A549 (cell line): ENCODE results near the gene XCR1. TPM values are rescaled to one million over a fixed set of nuclear protein-coding genes. Genes with fewer than 3 reads are reported as not detected.

ENCODE experiments used
- ATAC-seq, 2 experiments: fragments of 200-7000 bp in 1 of 2; fragments of >200 bp in 1 of 2; cut with Nextera tagmentation in 1 of 2; cut with Tn5 transposase in 1 of 2; 3 replicates each; pipeline versions ENCODE4 v1.8.0 to v1.9.1; 2018 to 2020; ENCODE audit warnings: mild to moderate bottlenecking in 1 of 2, moderate library complexity in 1 of 2
- CTCF ChIA-PET: fragments of 300-600 bp; sonication (Branson Sonifier 250); formaldehyde crosslinking; extraction: SDS; loops from one replicate; lab custom pipeline; 2021; ENCODE audit warnings: antibody characterized with exemption, inconsistent platforms; lab: Yijun Ruan, JAX
- POLR2A ChIA-PET: fragments of 350-600 bp; formaldehyde crosslinking; extraction: SDS; loops from one replicate; lab custom pipeline; 2021; ENCODE audit warnings: antibody characterized with exemption, inconsistent platforms; lab: Yijun Ruan, JAX
- DNase-seq, 2 experiments: peaks; one replicate each; pipeline versions ENCODE4 v3.0.0 to v3.0.0-alpha.2; 2011 to 2016; ENCODE audit warnings: low read depth in 1 of 2, low spot score in 1 of 2
- FAIRE-seq: peaks from 2 replicates; lab custom pipeline; 2011; peaks lifted over from hg19 to GRCh38; lab: Jason Lieb, UNC
- H3K27ac ChIP-seq, 2 experiments: fragments of >200 bp; sonication (Bioruptor Twin); formaldehyde crosslinking; 3 replicates each; pipeline ENCODE4 v1.5.1; 2016 to 2017
- H3K4me1 ChIP-seq: fragments of >200 bp; sonication (Bioruptor Twin); formaldehyde crosslinking; 3 replicates; pipeline ENCODE4 v1.6.1; 2016
- H3K4me2 ChIP-seq: fragments of >200 bp; sonication (Bioruptor Twin); formaldehyde crosslinking; 3 replicates; pipeline ENCODE4 v1.6.1; 2016
- H3K4me3 ChIP-seq: fragments of >200 bp; sonication (Bioruptor Twin); formaldehyde crosslinking; 3 replicates; pipeline ENCODE4 v1.5.1; 2016
- H3K9me3 ChIP-seq: fragments of >200 bp; sonication (Bioruptor Twin); formaldehyde crosslinking; 3 replicates; pipeline ENCODE4 v1.6.1; 2016
- BHLHE40 ChIP-seq: IDR thresholded peaks from 2 replicates; pipeline ENCODE4 v1.6.1; 2012; ENCODE audit warnings: low read depth, low read length, inconsistent platforms
- CBX2 ChIP-seq: fragments of 200-600 bp; sonication (generic); IDR thresholded peaks from 2 replicates; pipeline ENCODE4 v1.6.1; 2016; ENCODE audit warnings: low read depth, mild to moderate bottlenecking, borderline replicate concordance
- CBX8 ChIP-seq: fragments of 200-600 bp; sonication (generic); IDR thresholded peaks from 2 replicates; pipeline ENCODE4 v1.6.1; 2016
- CHD4 ChIP-seq: fragments of 200-600 bp; sonication (generic); IDR thresholded peaks from 2 replicates; pipeline ENCODE4 v1.6.1; 2016; ENCODE audit warnings: antibody characterized with exemption, mild to moderate bottlenecking, borderline replicate concordance
- EHF ChIP-seq: fragments of 250-450 bp; sonication (Bioruptor Pico); IDR thresholded peaks from 2 replicates; pipeline ENCODE4 v1.5.0; 2020; ENCODE audit warnings: mild to moderate bottlenecking
- EP300 ChIP-seq, 2 experiments: fragments of >200 bp; sonication (Bioruptor Twin); formaldehyde crosslinking; IDR thresholded peaks; 2 replicates in 1 of 2; 3 replicates in 1 of 2; pipeline ENCODE4 v1.6.1; 2016 to 2017
- ESRRA ChIP-seq: fragments of 150-350 bp; IDR thresholded peaks from 2 replicates; pipeline ENCODE4 v1.6.1; 2014; ENCODE audit warnings: mild to moderate bottlenecking, low read length, borderline replicate concordance
- FOSL2 ChIP-seq, 2 experiments: fragments of 450-650 bp in 1 of 2; fragments of >200 bp in 1 of 2; sonication (Bioruptor Twin) in 1 of 2; formaldehyde crosslinking; IDR thresholded peaks; 2 replicates each; pipeline versions ENCODE4 v1.5.0 to v1.6.1; 2016 to 2020; ENCODE audit warnings: mild to moderate bottlenecking in 1 of 2, moderate library complexity in 1 of 2
- HDAC2 ChIP-seq: fragments of 200-600 bp; sonication (generic); IDR thresholded peaks from 2 replicates; pipeline ENCODE4 v1.6.1; 2016
- HEYL ChIP-seq: fragments of 250-450 bp; sonication (Bioruptor Pico); IDR thresholded peaks from 2 replicates; pipeline ENCODE4 v1.8.0; 2021; ENCODE audit warnings: mild to moderate bottlenecking, moderate library complexity
- HOXA7 ChIP-seq: fragments of 250-450 bp; sonication (Bioruptor Pico); IDR thresholded peaks from 2 replicates; pipeline ENCODE4 v1.5.0; 2020; ENCODE audit warnings: mild to moderate bottlenecking, moderate library complexity
- JUNB ChIP-seq: fragments of >200 bp; sonication (Bioruptor Twin); formaldehyde crosslinking; IDR thresholded peaks from 2 replicates; pipeline ENCODE4 v1.6.1; 2016
- KDM1A ChIP-seq: fragments of 200-600 bp; sonication (generic); IDR thresholded peaks from 2 replicates; pipeline ENCODE4 v1.6.1; 2016; ENCODE audit warnings: low read depth, mild to moderate bottlenecking
- KDM5A ChIP-seq: fragments of 200-600 bp; sonication (generic); IDR thresholded peaks from 2 replicates; pipeline ENCODE4 v1.6.1; 2016; ENCODE audit warnings: antibody characterized with exemption, mild to moderate bottlenecking
- MAFK ChIP-seq: fragments of 450-650 bp; IDR thresholded peaks from 2 replicates; pipeline ENCODE4 v1.6.1; 2014; ENCODE audit not compliant: partially characterized antibody
- MYC ChIP-seq: IDR thresholded peaks from 2 replicates; pipeline ENCODE4 v1.6.1; 2012; ENCODE audit warnings: mild to moderate bottlenecking, inconsistent platforms, low read length, improper control_type of control experiment, borderline replicate concordance
- NFE2L2 ChIP-seq: fragments of 150-350 bp; conservative IDR thresholded peaks from 2 replicates; pipeline ENCODE4 v1.6.1; 2014; ENCODE audit warnings: low read length
- POLR2AphosphoS2 ChIP-seq: conservative IDR thresholded peaks from 2 replicates; pipeline ENCODE4 v1.6.1; 2012; ENCODE audit warnings: low read length, improper control_type of control experiment, inconsistent platforms
- RAD21 ChIP-seq, 2 experiments: fragments of >200 bp in 1 of 2; sonication (Bioruptor Twin) in 1 of 2; formaldehyde crosslinking in 1 of 2; IDR thresholded peaks in 1 of 2; conservative IDR thresholded peaks in 1 of 2; 2 replicates in 1 of 2; 3 replicates in 1 of 2; pipeline ENCODE4 v1.6.1; 2012 to 2018; ENCODE audit warnings: inconsistent platforms in 1 of 2
- RARB ChIP-seq: fragments of 250-450 bp; sonication (Bioruptor Pico); IDR thresholded peaks from 2 replicates; pipeline ENCODE4 v1.8.0; 2021; ENCODE audit warnings: mild to moderate bottlenecking, moderate library complexity
- RCOR1 ChIP-seq: fragments of 150-350 bp; IDR thresholded peaks from 2 replicates; pipeline ENCODE4 v1.6.1; 2014; ENCODE audit warnings: antibody characterized with exemption, low read length, low read depth
- TFCP2L1 ChIP-seq: fragments of 250-450 bp; sonication (Bioruptor Pico); IDR thresholded peaks from 2 replicates; pipeline ENCODE4 v1.5.0; 2021; ENCODE audit warnings: mild to moderate bottlenecking
- TP53 ChIP-seq: fragments of 250-450 bp; sonication (Bioruptor Pico); IDR thresholded peaks from 2 replicates; pipeline ENCODE4 v1.5.0; 2021; ENCODE audit warnings: mild to moderate bottlenecking, moderate library complexity
- ZFP36 ChIP-seq: fragments of 450-650 bp; IDR thresholded peaks from 2 replicates; pipeline ENCODE4 v1.6.1; 2014; ENCODE audit warnings: borderline replicate concordance; ENCODE audit not compliant: partially characterized antibody
- WGBS: methylation state at CpG from one replicate; pipeline ENCODE4 v1.1.6; 2017; ENCODE audit errors: missing lambda C conversion rate; 5-methylcytosine and 5-hydroxymethylcytosine counted together
- polyA plus RNA-seq, 4 experiments: library from polyadenylated mRNA; depleted of rRNA in 3 of 4; stranded (reverse); fragments of >200 nt; fragmentation: RNase III in 1 of 4; extraction: RNeasy Plus Mini Kit Qiagen cat#74134 plus additional on column Dnase treatment in 1 of 4; gene quantifications; 2 replicates in 3 of 4; 3 replicates in 1 of 4; pipeline ENCODE4 v1.2.3, GENCODE V29; 2011 to 2017
- TF ChIP-seq, protein P1 (sequence below): fragments of 450-650 bp; IDR thresholded peaks from 2 replicates; pipeline ENCODE4 v1.6.1; 2014; ENCODE audit warnings: antibody characterized with exemption
- TF ChIP-seq, protein P2 (sequence below): IDR thresholded peaks from 2 replicates; pipeline ENCODE4 v1.6.1; 2012
- TF ChIP-seq, protein P3 (sequence below): fragments of >200 bp; sonication (Bioruptor Twin); formaldehyde crosslinking; IDR thresholded peaks from 3 replicates; pipeline ENCODE4 v1.5.1; 2016
- TF ChIP-seq, protein P4 (sequence below): fragments of >200 bp; sonication (Bioruptor Twin); formaldehyde crosslinking; IDR thresholded peaks from 2 replicates; pipeline ENCODE4 v1.6.1; 2016
- TF ChIP-seq, protein P5 (sequence below): IDR thresholded peaks from 2 replicates; pipeline ENCODE4 v1.6.1; 2012
- TF ChIP-seq, protein P6 (sequence below): fragments of 250-450 bp; sonication (Bioruptor Pico); IDR thresholded peaks from 2 replicates; pipeline ENCODE4 v1.5.0; 2020; ENCODE audit warnings: low read depth, mild to moderate bottlenecking, moderate library complexity

Gene XCR1
- polyA plus RNA-seq, 2 of the 4 experiments (the other 2 are of a cell fraction), result not detected

DNA sequence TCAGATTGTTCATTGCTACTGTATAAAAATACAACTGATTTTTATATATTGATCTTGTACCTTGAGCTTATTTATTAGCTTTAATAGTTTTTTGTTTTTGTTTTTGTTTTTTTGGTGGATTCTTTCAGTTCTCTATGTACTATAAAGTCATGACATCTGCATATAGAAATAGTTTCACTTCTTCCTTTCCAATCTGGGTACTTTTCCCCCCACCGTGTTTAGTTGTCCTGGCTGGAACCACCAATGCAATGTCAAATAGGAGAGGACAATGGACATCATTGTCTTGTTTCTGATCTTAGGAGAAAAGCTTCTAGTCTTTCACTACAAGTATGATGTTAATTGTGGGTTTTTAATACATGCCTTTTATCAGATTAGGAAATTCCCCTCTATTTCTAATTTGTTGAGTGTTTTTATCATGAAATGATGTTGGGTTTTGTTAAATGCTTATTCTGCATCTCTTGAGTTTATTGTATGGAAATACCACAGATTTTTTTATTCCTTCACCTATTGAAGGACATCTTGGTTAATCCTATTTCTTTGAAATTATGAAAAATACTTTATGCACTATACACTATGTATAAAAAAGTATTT, 2.8 kb upstream of the XCR1 start:
- POLR2A ChIA-PET, result no interaction called here
- WGBS, result 55% methylated on average over 1 of the region's 1 CpG
- TF ChIP-seq MAFK (no peak), TFCP2L1 (no peak), CBX2 (no peak), HOXA7 (CRISPR knock-in tag) (no peak), CBX8 (no peak), KDM5A (no peak), RCOR1 (no peak), TP53 (no peak), KDM1A (no peak), RAD21 (conservative IDR thresholded peaks at IDR 0.05 in 1 of 2, IDR thresholded peaks at IDR 0.05 in 1 of 2) (no peak), EP300 (IDR thresholded peaks at IDR 0.05) (no peak), FOSL2 (IDR thresholded peaks at IDR 0.05) (no peak), FOSL2 (CRISPR knock-in tag; IDR thresholded peaks at IDR 0.05) (no peak), CHD4 (no peak), EHF (no peak), JUNB (no peak)
- TF ChIP-seq, protein P1, sequence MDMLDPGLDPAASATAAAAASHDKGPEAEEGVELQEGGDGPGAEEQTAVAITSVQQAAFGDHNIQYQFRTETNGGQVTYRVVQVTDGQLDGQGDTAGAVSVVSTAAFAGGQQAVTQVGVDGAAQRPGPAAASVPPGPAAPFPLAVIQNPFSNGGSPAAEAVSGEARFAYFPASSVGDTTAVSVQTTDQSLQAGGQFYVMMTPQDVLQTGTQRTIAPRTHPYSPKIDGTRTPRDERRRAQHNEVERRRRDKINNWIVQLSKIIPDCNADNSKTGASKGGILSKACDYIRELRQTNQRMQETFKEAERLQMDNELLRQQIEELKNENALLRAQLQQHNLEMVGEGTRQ, result no peak
- TF ChIP-seq, protein P2, sequence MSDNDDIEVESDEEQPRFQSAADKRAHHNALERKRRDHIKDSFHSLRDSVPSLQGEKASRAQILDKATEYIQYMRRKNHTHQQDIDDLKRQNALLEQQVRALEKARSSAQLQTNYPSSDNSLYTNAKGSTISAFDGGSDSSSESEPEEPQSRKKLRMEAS, result no peak
- TF ChIP-seq, protein P3, sequence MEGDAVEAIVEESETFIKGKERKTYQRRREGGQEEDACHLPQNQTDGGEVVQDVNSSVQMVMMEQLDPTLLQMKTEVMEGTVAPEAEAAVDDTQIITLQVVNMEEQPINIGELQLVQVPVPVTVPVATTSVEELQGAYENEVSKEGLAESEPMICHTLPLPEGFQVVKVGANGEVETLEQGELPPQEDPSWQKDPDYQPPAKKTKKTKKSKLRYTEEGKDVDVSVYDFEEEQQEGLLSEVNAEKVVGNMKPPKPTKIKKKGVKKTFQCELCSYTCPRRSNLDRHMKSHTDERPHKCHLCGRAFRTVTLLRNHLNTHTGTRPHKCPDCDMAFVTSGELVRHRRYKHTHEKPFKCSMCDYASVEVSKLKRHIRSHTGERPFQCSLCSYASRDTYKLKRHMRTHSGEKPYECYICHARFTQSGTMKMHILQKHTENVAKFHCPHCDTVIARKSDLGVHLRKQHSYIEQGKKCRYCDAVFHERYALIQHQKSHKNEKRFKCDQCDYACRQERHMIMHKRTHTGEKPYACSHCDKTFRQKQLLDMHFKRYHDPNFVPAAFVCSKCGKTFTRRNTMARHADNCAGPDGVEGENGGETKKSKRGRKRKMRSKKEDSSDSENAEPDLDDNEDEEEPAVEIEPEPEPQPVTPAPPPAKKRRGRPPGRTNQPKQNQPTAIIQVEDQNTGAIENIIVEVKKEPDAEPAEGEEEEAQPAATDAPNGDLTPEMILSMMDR, result no peak
- TF ChIP-seq, protein P4, sequence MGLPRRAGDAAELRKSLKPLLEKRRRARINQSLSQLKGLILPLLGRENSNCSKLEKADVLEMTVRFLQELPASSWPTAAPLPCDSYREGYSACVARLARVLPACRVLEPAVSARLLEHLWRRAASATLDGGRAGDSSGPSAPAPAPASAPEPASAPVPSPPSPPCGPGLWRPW, result no peak
- TF ChIP-seq, protein P5, sequence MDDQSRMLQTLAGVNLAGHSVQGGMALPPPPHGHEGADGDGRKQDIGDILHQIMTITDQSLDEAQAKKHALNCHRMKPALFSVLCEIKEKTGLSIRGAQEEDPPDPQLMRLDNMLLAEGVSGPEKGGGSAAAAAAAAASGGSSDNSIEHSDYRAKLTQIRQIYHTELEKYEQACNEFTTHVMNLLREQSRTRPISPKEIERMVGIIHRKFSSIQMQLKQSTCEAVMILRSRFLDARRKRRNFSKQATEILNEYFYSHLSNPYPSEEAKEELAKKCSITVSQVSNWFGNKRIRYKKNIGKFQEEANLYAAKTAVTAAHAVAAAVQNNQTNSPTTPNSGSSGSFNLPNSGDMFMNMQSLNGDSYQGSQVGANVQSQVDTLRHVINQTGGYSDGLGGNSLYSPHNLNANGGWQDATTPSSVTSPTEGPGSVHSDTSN, result no peak
- CTCF ChIA-PET, result interaction anchor here (1.1 kb wide), 1 partner anchor 49 kb away, joined by 3 read pairs; no protein-coding TSS in a partner anchor
- ATAC-seq (no peak), FAIRE-seq (no peak), DNase-seq (no peak)
- Histone ChIP-seq H3K4me1 (no peaks in the 10 kb centered on the region), H3K27ac (no peak overlapping the region), H3K9me3 (no peaks in the 10 kb centered on the region; the same call in 2 of the 3 replicates), H3K4me3 (no peak overlapping the region), H3K4me2 (no peak overlapping the region)

DNA sequence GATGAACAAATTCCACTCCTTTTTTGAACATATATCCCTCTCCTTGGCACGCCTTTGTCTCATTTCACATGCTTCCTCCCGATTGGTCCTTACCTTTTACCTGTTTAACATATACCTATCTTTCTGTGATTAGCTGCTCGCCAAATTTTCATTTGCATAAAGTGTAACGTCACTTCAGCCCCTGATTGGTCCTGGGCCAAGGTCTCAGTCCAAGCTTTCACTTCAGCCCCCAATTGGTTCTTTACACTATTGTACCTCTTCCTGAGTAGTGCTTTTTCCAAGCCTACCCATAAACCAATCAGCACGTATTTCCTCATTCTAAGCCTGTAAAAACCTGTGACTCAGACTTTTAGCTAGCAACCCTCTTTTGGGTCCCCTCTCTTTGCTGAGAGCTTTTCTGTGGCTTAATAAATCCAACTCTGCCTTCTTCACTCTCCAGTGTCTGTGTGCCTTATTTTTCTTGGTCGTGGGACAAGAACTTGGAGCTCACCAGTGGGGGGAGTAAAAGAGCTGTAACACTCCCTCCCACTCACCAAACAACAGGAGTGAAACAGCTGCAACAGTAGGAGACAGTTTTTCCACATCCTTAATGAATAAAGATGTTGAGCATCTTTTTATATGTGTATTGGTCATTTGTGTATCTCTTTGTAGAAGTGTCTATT, 584 bp upstream of the XCR1 start:
- no peaks in the 10 kb centered on the region; the same call in 2 of the 3 replicates for H3K9me3 ChIP-seq
- no peak overlapping the region for H3K27ac ChIP-seq
- 23% methylated on average over 6 of the region's 6 CpGs for WGBS
- no peak overlapping the region for H3K4me2 ChIP-seq
- TF ChIP-seq POLR2AphosphoS2 (no peak), ZFP36 (no peak), MYC (no peak), NFE2L2 (no peak), BHLHE40 (no peak), HDAC2 (no peak), ESRRA (no peak), KDM5A (no peak), HEYL (CRISPR knock-in tag) (no peak), FOSL2 (IDR thresholded peaks at IDR 0.05) (no peak), FOSL2 (CRISPR knock-in tag; IDR thresholded peaks at IDR 0.05) (no peak), KDM1A (no peak), HOXA7 (CRISPR knock-in tag) (no peak), RARB (no peak)
- TF ChIP-seq, protein P4, result no peak
- TF ChIP-seq, protein P6, sequence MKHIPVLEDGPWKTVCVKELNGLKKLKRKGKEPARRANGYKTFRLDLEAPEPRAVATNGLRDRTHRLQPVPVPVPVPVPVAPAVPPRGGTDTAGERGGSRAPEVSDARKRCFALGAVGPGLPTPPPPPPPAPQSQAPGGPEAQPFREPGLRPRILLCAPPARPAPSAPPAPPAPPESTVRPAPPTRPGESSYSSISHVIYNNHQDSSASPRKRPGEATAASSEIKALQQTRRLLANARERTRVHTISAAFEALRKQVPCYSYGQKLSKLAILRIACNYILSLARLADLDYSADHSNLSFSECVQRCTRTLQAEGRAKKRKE (CRISPR knock-in tag), result no peak
- CTCF ChIA-PET, result no interaction called here
- no peak overlapping the region for H3K4me3 ChIP-seq
- H3K4me1 ChIP-seq, result no peaks in the 10 kb centered on the region
- no peak for ATAC-seq
- POLR2A ChIA-PET, result no interaction called here
- no peak for DNase-seq
- no peak for FAIRE-seq
